HG03457 (cell line): ENCODE data around the gene PA2G4.

Source experiments
- ATAC-seq: cut with Tn5 transposase; IDR thresholded peaks from one replicate; pipeline ENCODE4 v1.9.1; 2021; ENCODE audit warnings: moderate number of reproducible peaks; ENCODE audit not compliant: unreplicated experiment

PA2G4 gene

GRCh38 chr12:56124133-56124532, 19.8 kb downstream of the PA2G4 start:
- no peak for ATAC-seq

GRCh38 chr12:56126732-56127239, 22.4 kb downstream of the PA2G4 start:
- no peak for ATAC-seq

GRCh38 chr12:56127485-56127887, 23.1 kb downstream of the PA2G4 start:
- no peak for ATAC-seq

GRCh38 chr12:56127888-56128669, 23.7 kb downstream of the PA2G4 start, which contains the start of gene ESYT1:
Gene ESYT1 (plus strand): TSS chr12:56128267. CDS start chr12:56128320, 53 bp downstream.
- ATAC-seq: peak; percentile 78

- ATAC-seq: peak; percentile 1
Measured at GRCh38 chr12:56128670-56129205, 24.4 kb downstream of the PA2G4 start.

GRCh38 chr12:56129206-56129941, 25.0 kb downstream of the PA2G4 start:
- peak; percentile 22 for ATAC-seq

- no peak for ATAC-seq
Measured at GRCh38 chr12:56129942-56130495, 25.7 kb downstream of the PA2G4 start.

GRCh38 chr12:56130876-56131275, 26.5 kb downstream of the PA2G4 start:
- no peak for ATAC-seq

GRCh38 chr12:56134897-56135296, 30.5 kb downstream of the PA2G4 start:
- ATAC-seq: no peak

- ATAC-seq: no peak
Measured at GRCh38 chr12:56137853-56138571, 33.7 kb downstream of the PA2G4 start.

GRCh38 chr12:56141946-56142784, 37.8 kb downstream of the PA2G4 start:
- no peak for ATAC-seq

GRCh38 chr12:56143217-56143616, 38.9 kb downstream of the PA2G4 start:
- no peak for ATAC-seq

GRCh38 chr12:56143870-56144269, 39.5 kb downstream of the PA2G4 start:
- no peak for ATAC-seq

GRCh38 chr12:56145217-56145616, 40.9 kb downstream of the PA2G4 start:
- ATAC-seq: no peak

GRCh38 chr12:56146492-56147460, 42.4 kb downstream of the PA2G4 start:
- no peak for ATAC-seq

- ATAC-seq: no peak
Measured at GRCh38 chr12:56150563-56150962, 46.2 kb downstream of the PA2G4 start.

- ATAC-seq: peak; percentile 26
Measured at GRCh38 chr12:56151672-56152131, 47.3 kb downstream of the PA2G4 start.

- peak; percentile 73 for ATAC-seq
Measured at GRCh38 chr12:56152132-56152755, 47.9 kb downstream of the PA2G4 start, which contains the start of gene MYL6B. Gene MYL6B (plus strand): TSS chr12:56152587. CDS start chr12:56153919, 1,332 bp downstream.
